Gastrocnemius medialis (tissue), 4 donors: Measurements from ENCODE around the gene MTA1.

Experiments used
- POLR2A ChIP-seq, 2 donors: fragments of 450-650 bp; IDR thresholded peaks; one replicate each; pipeline ENCODE4 v1.6.1; 2017; ENCODE audit warnings: antibody characterized with exemption in 2 of 2, mild to moderate bottlenecking in 2 of 2, moderate library complexity in 2 of 2
- TF ChIP-seq, protein P1 (sequence below), 5 experiments: fragments of 450-650 bp in 3 of 5; fragments of 200-600 bp in 2 of 5; sonication (generic) in 2 of 5; IDR thresholded peaks in 4 of 5; conservative IDR thresholded peaks in 1 of 5; 1 replicate in 4 of 5; 2 replicates in 1 of 5; pipeline ENCODE4 v1.5.1; 2016 to 2019; ENCODE audit warnings: antibody characterized with exemption in 5 of 5, mild to moderate bottlenecking in 3 of 5, moderate library complexity in 3 of 5

DNA sequence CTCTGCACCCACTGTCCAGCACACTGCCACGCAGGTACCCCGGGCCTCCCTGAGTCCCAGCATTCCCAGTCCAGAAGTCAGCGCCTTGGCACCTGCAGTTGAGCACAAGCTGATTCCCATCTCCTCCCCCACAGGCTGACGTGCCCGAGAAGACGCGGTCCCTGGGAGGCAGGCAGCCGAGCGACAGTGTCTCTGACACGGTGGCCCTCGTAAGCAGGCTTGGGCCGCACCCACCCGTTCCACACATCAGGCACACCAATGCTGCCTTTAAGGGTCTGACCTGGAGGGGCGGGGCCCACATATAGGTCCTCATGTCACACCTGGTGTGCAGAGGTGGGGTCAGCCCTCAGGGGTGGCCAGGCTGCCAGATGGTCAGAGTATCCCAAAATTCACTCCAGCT lies 39.7 kb upstream of the MTA1 start:
- TF ChIP-seq, protein P1, sequence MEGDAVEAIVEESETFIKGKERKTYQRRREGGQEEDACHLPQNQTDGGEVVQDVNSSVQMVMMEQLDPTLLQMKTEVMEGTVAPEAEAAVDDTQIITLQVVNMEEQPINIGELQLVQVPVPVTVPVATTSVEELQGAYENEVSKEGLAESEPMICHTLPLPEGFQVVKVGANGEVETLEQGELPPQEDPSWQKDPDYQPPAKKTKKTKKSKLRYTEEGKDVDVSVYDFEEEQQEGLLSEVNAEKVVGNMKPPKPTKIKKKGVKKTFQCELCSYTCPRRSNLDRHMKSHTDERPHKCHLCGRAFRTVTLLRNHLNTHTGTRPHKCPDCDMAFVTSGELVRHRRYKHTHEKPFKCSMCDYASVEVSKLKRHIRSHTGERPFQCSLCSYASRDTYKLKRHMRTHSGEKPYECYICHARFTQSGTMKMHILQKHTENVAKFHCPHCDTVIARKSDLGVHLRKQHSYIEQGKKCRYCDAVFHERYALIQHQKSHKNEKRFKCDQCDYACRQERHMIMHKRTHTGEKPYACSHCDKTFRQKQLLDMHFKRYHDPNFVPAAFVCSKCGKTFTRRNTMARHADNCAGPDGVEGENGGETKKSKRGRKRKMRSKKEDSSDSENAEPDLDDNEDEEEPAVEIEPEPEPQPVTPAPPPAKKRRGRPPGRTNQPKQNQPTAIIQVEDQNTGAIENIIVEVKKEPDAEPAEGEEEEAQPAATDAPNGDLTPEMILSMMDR (IDR thresholded peaks at IDR 0.05 in 4 of 5, conservative IDR thresholded peaks at IDR 0.05 in 1 of 5), result no peak
- no peak for TF ChIP-seq POLR2A (IDR thresholded peaks at IDR 0.05)
